GM21367 (cell line): Measurements from ENCODE around the gene MAP3K14.
"Not testable (repeated sequence)": the region's sequence is repeated elsewhere in the genome, so short reads cannot be mapped to it uniquely, and the experiment has no call there.

Experiments used
- ATAC-seq: cut with Tn5 transposase; IDR thresholded peaks from one replicate; pipeline ENCODE4 v1.9.1; 2021; ENCODE audit not compliant: unreplicated experiment

The MAP3K14 gene

GRCh38 chr17:45316434-45317110 is at the start of gene MAP3K14:
TSS of gene MAP3K14 (minus strand) at chr17:45317020. CDS start at chr17:45290745, 26,275 bp downstream.
- peak; percentile 20 for ATAC-seq

- ATAC-seq, result no peak
Observed at GRCh38 chr17:45366049-45366448, 49.2 kb upstream of the MAP3K14 start.

- ATAC-seq, result no peak
Observed at GRCh38 chr17:45364531-45365390, 47.9 kb upstream of the MAP3K14 start.

GRCh38 chr17:45363498-45363897 is 46.7 kb upstream of the MAP3K14 start:
- ATAC-seq, result no peak

GRCh38 chr17:45361976-45362375 is 45.2 kb upstream of the MAP3K14 start:
- no peak for ATAC-seq

- ATAC-seq, result no peak
Observed at GRCh38 chr17:45361451-45361850, 44.6 kb upstream of the MAP3K14 start.

GRCh38 chr17:45357364-45357997 is 40.7 kb upstream of the MAP3K14 start:
- no peak for ATAC-seq

- no peak for ATAC-seq
Observed at GRCh38 chr17:45355087-45355486, 38.3 kb upstream of the MAP3K14 start.

- ATAC-seq, result no peak
Observed at GRCh38 chr17:45353043-45353442, 36.2 kb upstream of the MAP3K14 start.

GRCh38 chr17:45351831-45352230 is 35.0 kb upstream of the MAP3K14 start:
- ATAC-seq, result no peak

GRCh38 chr17:45347444-45347843 is 30.6 kb upstream of the MAP3K14 start:
- ATAC-seq, result no peak

- ATAC-seq, result no peak
Observed at GRCh38 chr17:45346216-45347015, 29.6 kb upstream of the MAP3K14 start.

GRCh38 chr17:45345554-45346215 is 28.9 kb upstream of the MAP3K14 start:
- ATAC-seq, result no peak

GRCh38 chr17:45345246-45345553 is 28.4 kb upstream of the MAP3K14 start:
- ATAC-seq, result no peak

- ATAC-seq, result not testable (repeated sequence)
Observed at GRCh38 chr17:45343967-45344664, 27.3 kb upstream of the MAP3K14 start.

GRCh38 chr17:45342871-45343526 is 26.2 kb upstream of the MAP3K14 start:
- no peak for ATAC-seq

- ATAC-seq, result no peak
Observed at GRCh38 chr17:45342306-45342705, 25.5 kb upstream of the MAP3K14 start.

- ATAC-seq, result no peak
Observed at GRCh38 chr17:45341533-45342158, 24.8 kb upstream of the MAP3K14 start.
